AG08395 (cell line): ENCODE results near the gene KRTAP1-4.
"Not testable (repeated sequence)": the region's sequence is repeated elsewhere in the genome, so short reads cannot be mapped to it uniquely, and the experiment has no call there.

ENCODE experiments used
- DNase-seq: peaks from one replicate; pipeline ENCODE4 v3.0.0; 2012; ENCODE audit warnings: mixed read lengths, low spot score

KRTAP1-4 gene

GRCh38 chr17:41029633-41030245, at the start of gene KRTAP1-4:
KRTAP1-4 (minus strand) TSS chr17:41030195; CDS start chr17:41030078, 117 bp downstream.
- no peak for DNase-seq

GRCh38 chr17:41076788-41077187, 46.8 kb upstream of the KRTAP1-4 start:
- no peak for DNase-seq

DNA sequence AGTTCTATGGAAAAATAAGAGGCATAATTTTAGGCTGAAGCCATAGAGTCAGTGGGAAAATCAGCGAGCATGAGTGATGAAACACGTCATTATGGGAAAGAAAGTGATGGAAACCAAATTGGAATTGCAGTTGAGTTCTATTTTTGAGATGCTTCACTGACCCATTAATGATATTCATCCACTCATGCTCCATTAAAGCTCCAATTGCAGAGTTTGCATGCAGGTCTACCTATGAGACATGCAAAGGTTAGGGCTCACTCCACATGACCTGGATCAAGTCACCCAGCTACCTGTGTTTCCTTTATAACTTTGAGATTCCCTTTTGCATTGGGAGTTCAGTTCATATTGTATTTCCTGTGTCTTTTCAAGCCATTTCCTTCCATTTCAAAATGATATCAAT, 43.7 kb upstream of the KRTAP1-4 start:
- no peak for DNase-seq

- DNase-seq = no peak
Measured at GRCh38 chr17:41071606-41072360, 41.8 kb upstream of the KRTAP1-4 start.

DNA sequence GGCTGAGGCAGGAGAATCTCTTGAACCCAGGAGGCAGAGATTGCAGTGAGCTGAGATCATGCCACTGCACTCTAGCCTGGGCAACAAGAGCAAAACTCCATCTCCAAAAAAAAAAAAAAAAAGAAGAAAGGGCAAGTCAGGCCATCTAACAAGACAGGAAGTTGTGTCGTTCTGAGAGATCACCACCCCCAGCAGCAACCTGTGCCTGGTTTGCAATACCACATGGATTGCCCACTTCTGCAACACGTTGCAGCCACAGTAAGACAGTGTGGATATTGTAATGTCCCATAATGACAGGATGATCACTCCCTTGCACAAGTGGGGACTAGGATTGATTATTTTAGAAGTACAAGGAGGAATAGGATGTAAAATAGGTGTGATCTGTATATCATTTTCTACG, 39.0 kb upstream of the KRTAP1-4 start:
- DNase-seq = no peak

- no peak for DNase-seq
Measured at GRCh38 chr17:41067281-41067680, 37.3 kb upstream of the KRTAP1-4 start.

DNA sequence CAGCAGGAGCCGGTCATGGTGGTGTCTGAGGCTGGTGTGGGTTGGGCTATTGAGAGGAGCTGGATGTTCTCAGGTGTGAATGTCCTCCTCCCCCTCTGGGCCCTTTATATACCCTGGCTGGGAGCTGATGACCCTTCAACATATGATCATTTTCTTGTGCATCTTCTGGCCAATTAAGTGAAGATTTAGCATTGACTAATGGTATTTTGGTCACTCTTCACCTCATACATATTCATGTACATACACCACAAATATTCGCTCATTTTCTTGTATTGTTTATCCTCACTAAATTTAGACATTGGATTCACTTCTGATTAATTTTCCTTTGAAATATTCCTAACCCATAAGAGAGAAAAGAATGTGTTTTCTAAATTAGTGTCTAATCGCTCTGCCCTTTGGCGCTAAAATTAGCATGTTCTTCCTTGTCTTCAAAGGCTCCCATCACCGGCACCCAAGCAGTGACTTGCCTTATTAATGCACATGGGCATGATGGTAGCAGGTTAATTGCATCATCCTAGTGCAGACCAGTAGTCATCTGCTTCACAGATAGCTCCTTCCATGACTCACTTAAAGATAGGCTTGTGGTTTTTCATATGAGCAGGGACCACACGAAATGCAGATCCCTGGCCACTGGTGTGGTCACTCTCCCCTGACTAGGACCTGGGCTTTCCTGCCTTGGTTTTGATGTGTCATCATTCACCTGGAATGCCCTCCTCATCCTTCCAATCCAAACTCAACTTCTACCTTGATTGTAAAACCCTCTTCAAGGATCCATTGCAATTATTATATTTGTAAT, 36.0 kb upstream of the KRTAP1-4 start, which contains the start of gene KRTAP2-4:
KRTAP2-4 (minus strand) TSS at position 51 of the 796 bp plus-strand sequence; CDS start at position 17, 34 bp downstream.
- peak; percentile 74 for DNase-seq

DNA sequence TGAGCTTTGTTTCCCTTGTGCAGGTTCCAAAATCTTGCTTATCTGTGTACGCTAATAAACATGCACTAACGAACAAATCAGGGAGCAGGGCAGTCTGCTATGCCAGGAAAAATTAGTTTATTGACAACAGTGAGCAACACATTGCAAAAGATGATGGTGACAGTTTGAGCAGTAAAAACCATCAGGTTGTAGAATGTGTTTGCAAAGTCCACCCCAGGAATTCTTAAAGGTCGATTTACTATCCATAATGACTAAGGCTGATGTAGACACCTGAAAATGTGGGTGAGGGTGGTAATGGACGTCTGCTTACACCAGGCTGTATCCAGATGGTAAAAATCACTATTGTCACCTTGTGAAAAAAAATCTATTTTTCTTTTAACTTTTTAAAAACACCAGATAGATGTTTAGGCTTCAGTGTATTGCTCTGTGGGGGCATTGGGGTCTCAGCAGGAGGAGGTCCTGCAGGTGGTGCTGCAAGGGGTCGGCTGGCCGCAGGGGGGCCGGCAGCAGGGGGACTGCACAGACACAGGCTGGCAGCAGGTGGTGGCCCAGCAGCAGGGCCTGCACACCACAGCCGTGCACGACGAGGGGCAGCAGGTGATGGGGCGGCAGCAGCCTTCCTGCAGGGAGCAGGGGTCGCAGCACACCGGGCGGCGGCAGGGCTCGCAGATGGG, 35.2 kb upstream of the KRTAP1-4 start:
- not testable (repeated sequence) for DNase-seq

GRCh38 chr17:41064301-41064700, 34.3 kb upstream of the KRTAP1-4 start:
- no peak for DNase-seq

GRCh38 chr17:41063449-41063848, 33.5 kb upstream of the KRTAP1-4 start:
- DNase-seq = no peak

DNA sequence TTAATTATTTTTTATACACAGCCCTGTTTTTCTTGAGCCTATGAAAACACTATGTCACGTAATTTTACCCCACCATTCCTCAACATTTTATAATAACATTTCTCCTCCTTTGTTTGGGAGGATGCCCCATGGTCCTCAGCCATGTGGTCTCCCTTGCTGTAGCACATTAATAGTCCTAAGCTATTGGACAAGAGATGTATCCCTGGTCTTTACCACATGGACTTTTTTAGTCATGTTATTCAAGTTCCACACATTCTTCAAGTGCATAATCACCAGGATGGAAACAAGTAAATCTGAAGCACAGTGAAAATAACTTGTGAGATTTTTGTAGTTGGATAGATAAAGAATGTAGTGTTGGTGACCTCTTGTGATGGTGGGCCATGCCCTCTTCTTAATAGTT, 32.0 kb upstream of the KRTAP1-4 start:
- peak; percentile 81 for DNase-seq

- peak; percentile 75 for DNase-seq
Measured at GRCh38 chr17:41060052-41060604, 30.1 kb upstream of the KRTAP1-4 start, which contains the start of gene KRTAP2-3. KRTAP2-3 (minus strand) TSS chr17:41060114; CDS start chr17:41060050, 64 bp downstream.

DNA sequence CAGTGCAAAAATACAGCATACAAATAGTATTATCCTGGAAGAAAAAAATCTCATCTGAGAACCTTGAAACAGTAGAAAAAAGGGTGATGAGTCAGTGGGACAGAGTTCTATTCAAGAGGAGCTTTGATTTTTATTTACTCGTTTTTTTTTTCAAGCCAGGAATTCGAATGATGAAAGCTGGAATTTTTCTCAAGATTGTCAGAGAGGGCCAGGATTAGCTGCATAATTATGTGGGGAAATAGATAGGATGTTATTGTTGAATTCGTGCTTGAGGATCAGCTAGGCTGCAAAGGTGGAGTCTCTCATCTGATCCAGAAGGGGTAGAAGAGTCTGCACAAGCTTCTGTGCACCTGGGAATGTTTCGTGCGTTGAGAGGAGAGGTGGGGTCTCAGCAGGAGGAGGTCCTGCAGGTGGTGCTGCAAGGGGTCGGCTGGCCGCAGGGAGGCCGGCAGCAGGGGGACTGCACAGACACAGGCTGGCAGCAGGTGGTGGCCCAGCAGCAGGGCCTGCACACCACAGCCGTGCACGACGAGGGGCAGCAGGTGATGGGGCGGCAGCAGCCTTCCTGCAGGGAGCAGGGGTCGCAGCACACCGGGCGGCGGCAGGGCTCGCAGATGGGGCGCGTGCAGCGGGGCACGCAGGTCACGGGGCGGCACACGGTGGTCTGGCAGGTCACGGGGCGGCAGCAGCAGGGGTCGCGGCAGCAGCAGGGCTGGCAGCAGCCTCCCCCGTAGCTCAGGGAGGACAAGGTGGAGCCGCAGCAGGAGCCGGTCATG, 29.5 kb upstream of the KRTAP1-4 start:
- peak; percentile 68 for DNase-seq

DNA sequence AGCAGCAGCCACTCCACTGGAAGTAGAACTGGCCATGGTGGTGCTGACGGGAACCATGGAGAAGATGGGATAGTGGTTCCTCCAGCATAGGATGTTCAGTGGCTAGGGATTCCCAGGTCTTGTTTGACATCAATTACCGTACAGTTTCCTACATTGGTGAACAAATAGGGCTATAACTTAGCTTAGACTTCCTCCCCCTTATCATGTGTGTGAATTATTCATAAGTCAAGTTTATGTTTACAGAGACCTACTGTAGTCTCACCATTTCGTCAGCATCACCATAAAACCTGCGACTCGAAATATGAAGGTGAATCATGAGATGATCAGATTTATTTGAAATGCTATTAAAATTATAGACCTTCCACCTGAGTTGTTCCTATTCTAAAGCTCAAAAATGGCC, 28.7 kb upstream of the KRTAP1-4 start:
- no peak for DNase-seq

GRCh38 chr17:41057547-41057946, 27.6 kb upstream of the KRTAP1-4 start:
- no peak for DNase-seq

DNA sequence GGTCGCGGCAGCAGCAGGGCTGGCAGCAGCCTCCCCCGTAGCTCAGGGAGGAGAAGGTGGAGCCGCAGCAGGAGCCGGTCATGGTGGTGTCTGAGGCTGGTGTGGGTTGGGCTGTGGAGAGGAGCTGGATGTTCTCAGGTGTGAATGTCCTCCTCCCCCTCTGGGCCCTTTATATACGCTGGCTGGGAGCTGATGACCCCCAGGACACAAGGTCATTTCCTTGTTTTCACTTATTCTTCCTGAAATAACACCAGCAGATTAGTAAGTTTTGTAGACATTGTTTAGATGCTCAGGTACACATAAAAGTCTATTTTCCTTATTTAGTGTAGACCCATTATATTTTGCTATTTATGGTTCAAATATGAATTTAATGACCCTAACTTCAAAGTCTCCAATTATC, 25.1 kb upstream of the KRTAP1-4 start, which contains the start of gene KRTAP2-2:
KRTAP2-2 (minus strand) TSS at position 101 of the 400 bp plus-strand sequence; CDS start at position 82, 19 bp downstream.
- DNase-seq = not testable (repeated sequence)

DNA sequence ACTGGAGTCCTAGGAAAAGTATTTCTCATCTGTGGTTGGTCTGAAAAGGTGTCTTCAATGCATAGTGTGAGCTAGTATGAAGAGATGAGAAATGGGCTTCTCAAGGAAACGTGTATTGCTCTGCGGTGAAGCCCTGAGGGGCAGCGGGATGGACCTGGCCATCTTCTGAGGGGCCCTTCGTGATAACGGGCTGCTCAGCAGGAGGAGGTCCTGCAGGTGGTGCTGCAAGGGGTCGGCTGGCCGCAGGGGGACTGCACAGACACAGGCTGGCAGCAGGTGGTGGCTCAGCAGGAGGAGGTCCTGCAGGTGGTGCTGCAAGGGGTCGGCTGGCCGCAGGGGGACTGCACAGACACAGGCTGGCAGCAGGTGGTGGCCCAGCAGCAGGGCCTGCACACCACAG, 24.6 kb upstream of the KRTAP1-4 start:
- DNase-seq = not testable (repeated sequence)

DNA sequence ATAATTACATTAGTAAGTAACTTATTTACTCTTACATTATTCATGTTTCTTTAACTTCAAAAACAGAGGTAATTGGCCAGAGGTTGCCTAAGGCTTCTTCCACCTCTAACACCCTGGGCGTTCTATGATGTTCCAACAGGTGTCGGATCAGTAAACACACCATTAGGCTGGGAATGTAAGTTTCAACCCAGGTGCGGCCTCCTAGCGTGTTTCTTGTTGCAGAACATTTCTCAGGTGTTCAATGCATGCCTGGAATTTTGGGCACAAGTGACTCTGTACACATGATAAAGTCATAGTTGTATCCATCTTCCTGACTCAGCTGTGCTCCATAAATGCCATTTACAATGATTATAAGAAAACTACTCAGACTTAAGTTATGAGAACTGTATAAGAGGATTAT, 24.0 kb upstream of the KRTAP1-4 start:
- DNase-seq = no peak

- DNase-seq = no peak
Measured at GRCh38 chr17:41052566-41052965, 22.6 kb upstream of the KRTAP1-4 start.

DNA sequence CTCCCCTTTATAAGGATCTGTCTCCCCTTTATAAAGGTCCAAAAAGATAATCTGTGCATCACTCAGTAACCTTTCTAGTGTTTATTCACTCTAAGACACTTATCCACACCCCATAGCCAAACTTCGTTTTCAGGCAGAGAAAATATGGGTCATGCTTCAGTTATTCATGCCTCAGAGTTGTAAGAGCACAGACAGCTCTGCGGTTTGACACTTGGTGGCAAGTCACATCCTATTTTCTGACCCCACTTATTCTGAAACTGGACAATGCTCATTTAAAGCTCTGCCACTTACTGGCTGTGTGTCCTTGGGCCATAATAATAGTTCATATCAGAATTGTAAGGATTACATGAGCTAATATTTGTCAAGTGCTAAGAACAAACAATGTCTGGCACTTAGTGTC, 19.1 kb upstream of the KRTAP1-4 start:
- DNase-seq = peak; percentile 69

DNA sequence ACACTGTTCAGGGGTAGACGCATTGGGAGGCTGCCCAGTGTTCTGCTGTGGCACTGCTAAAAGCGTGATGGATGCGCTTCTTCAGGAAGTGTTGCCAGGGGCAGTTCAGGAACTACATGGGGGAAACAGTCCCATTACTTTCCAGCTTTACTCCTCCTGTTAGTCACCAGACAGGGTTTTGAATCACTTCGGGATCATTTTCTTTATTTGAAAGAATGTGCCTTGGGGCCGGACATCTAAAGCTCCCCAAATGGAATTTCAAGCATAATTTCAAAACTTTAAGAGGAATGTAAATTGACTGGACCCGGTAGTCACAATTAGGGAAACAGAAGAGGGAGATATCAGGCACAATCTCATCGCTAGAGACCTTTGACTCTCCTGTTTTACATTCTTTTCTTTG, 18.4 kb upstream of the KRTAP1-4 start:
- DNase-seq = peak; percentile 74
